Measurements from ENCODE around the gene KBTBD12. TPM values are rescaled to one million over a fixed set of nuclear protein-coding genes. Genes with fewer than 3 reads are reported as not detected.

Gene KBTBD12
- total RNA-seq, 1 donor from 2014 or later: 0.29 TPM

DNA sequence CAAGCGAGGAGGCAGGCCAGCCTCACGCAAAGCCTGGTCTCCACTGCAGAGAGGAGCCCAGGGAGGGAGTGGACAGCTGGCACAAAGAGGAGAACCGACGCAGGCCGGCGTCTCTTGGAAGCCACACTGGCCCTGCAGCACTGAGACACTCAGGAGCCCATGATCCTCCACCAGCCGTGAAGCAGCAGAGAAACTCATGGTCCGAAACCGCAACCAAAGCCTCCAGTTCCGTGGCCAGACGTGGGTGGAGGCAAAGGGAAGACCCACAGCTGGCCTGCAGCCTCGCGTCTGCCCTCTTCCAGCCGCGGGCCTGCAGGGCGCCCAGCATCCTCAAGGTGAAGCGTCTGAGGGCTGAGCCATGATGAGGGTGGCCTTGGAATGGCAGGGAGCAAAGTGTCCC, 75.0 kb downstream of the KBTBD12 start:
- H3K9me3 Mint-ChIP-seq (ENCODE audit: low read depth): no peaks in the 10 kb centered on the region
- no peak overlapping the region for H3K4me3 Mint-ChIP-seq (ENCODE audit: low read depth)
- no peaks in the 10 kb centered on the region for H3K36me3 Mint-ChIP-seq (ENCODE audit: insufficient read depth)
- DNase-seq (ENCODE audit: low spot score, unreplicated experiment): no peak
- H3K4me1 Mint-ChIP-seq (ENCODE audit: low read depth): no peaks in the 10 kb centered on the region
- H3K27ac Mint-ChIP-seq: no peak overlapping the region
- TF ChIP-seq, protein P1, sequence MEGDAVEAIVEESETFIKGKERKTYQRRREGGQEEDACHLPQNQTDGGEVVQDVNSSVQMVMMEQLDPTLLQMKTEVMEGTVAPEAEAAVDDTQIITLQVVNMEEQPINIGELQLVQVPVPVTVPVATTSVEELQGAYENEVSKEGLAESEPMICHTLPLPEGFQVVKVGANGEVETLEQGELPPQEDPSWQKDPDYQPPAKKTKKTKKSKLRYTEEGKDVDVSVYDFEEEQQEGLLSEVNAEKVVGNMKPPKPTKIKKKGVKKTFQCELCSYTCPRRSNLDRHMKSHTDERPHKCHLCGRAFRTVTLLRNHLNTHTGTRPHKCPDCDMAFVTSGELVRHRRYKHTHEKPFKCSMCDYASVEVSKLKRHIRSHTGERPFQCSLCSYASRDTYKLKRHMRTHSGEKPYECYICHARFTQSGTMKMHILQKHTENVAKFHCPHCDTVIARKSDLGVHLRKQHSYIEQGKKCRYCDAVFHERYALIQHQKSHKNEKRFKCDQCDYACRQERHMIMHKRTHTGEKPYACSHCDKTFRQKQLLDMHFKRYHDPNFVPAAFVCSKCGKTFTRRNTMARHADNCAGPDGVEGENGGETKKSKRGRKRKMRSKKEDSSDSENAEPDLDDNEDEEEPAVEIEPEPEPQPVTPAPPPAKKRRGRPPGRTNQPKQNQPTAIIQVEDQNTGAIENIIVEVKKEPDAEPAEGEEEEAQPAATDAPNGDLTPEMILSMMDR (IDR thresholded peaks at IDR 0.05; ENCODE audit: unreplicated experiment): no peak
- H3K27me3 Mint-ChIP-seq: peaks cover 6% of the 10 kb centered on the region

DNA sequence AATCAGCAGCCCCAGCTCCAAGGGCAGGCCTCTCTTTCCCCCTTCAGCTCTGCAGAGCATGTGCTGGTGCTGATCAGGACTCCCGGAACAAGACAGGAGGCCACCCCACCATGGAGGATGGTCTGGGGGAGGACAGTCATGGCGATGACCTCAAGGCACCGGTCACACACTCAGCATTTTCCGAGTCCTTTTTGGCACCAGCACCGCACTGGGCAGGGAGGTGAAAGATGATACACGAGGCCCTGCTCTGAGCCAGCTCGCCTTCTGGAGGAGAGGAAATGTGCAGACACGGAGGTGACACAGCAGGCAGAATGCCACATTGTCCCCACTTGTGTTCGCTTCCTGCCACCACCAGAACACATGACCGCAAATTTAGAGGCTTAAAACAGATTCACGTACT, 75.4 kb downstream of the KBTBD12 start:
- DNase-seq (ENCODE audit: low spot score, unreplicated experiment): no peak
- no peak overlapping the region for H3K27ac Mint-ChIP-seq
- no peaks in the 10 kb centered on the region for H3K4me1 Mint-ChIP-seq (ENCODE audit: low read depth)
- H3K9me3 Mint-ChIP-seq (ENCODE audit: low read depth): no peaks in the 10 kb centered on the region
- H3K27me3 Mint-ChIP-seq: peaks cover 6% of the 10 kb centered on the region
- TF ChIP-seq, protein P1 (IDR thresholded peaks at IDR 0.05; ENCODE audit: unreplicated experiment): no peak
- no peaks in the 10 kb centered on the region for H3K36me3 Mint-ChIP-seq (ENCODE audit: insufficient read depth)
- H3K4me3 Mint-ChIP-seq (ENCODE audit: low read depth): no peak overlapping the region

DNA sequence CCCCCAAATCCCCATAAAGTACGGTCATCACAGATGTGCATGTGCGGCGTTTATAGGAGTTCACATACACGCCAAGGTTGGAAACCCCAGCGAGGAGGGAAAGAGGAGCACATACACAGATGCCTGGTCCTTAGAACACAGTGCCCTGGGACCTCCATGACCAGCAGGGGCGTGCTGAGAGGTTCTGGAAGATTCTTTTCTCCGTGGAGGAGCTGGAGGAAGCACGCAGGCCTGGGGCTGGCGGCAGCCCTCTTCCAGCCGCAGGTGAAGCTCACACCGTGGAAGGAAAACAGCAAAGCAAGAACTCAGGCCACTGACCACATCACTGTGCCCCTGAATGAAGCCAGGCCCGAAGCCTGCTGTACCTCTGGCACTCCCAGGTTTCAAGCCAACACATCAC, 76.2 kb downstream of the KBTBD12 start:
- no peak for DNase-seq (ENCODE audit: low spot score, unreplicated experiment)
- no peak overlapping the region for H3K27ac Mint-ChIP-seq
- H3K27me3 Mint-ChIP-seq: peaks cover 3% of the 10 kb centered on the region
- no peak overlapping the region for H3K4me3 Mint-ChIP-seq (ENCODE audit: low read depth)
- H3K4me1 Mint-ChIP-seq (ENCODE audit: low read depth): no peaks in the 10 kb centered on the region
- H3K9me3 Mint-ChIP-seq (ENCODE audit: low read depth): no peaks in the 10 kb centered on the region
- no peaks in the 10 kb centered on the region for H3K36me3 Mint-ChIP-seq (ENCODE audit: insufficient read depth)
- TF ChIP-seq, protein P1 (IDR thresholded peaks at IDR 0.05; ENCODE audit: unreplicated experiment): no peak

DNA sequence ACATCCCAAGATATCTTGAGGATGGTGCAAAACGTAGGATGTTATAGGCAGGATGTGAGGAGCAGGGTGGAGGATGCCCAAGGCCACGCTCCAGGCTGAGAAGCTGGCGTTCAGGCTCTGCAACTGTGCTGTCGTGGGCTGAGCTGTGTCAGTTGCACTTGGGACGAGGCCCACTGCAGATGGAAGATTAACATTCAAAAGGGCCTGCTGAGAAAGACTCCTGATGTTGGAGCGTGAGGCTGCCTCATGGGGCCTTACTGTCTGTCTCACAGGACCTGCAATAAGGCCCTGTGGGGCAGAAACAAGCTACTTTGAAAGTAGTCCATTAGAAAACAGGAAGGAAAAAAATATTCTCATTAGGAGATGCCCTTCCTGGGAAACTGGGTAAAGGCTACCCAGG, 76.6 kb downstream of the KBTBD12 start:
- DNase-seq (ENCODE audit: low spot score, unreplicated experiment): no peak
- Mint-ChIP-seq H3K27ac (no peak overlapping the region), H3K4me1 (ENCODE audit: low read depth) (peaks cover under 1% of the 10 kb centered on the region), H3K36me3 (ENCODE audit: insufficient read depth) (no peaks in the 10 kb centered on the region), H3K27me3 (peaks cover 5% of the 10 kb centered on the region), H3K4me3 (ENCODE audit: low read depth) (no peak overlapping the region), H3K9me3 (ENCODE audit: low read depth) (no peaks in the 10 kb centered on the region)
- TF ChIP-seq, protein P1 (IDR thresholded peaks at IDR 0.05; ENCODE audit: unreplicated experiment): no peak

DNA sequence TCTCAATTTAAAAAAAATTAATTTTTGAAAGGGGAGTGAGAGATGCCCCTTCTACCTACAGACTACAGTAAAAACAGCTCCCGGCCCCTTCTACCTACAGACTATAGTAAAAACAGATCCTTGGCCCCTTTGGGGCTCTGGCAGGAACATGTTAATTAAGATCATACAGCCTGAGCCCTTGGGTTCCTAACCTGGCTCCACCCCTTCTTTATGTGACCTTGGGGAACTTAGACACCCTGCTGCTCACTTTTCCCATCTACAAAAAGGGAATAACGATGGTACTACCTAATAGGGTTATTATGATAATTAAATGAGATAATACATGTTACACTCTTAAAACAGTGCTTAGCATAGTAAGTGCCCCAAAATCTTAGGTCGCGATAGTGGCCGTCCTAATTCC, 77.1 kb downstream of the KBTBD12 start:
- TF ChIP-seq, protein P1 (IDR thresholded peaks at IDR 0.05; ENCODE audit: unreplicated experiment): no peak
- no peak overlapping the region for H3K4me3 Mint-ChIP-seq (ENCODE audit: low read depth)
- H3K9me3 Mint-ChIP-seq (ENCODE audit: low read depth): no peaks in the 10 kb centered on the region
- peaks cover 1% of the 10 kb centered on the region for H3K4me1 Mint-ChIP-seq (ENCODE audit: low read depth)
- no peaks in the 10 kb centered on the region for H3K36me3 Mint-ChIP-seq (ENCODE audit: insufficient read depth)
- peaks cover 4% of the 10 kb centered on the region for H3K27me3 Mint-ChIP-seq
- H3K27ac Mint-ChIP-seq: no peak overlapping the region
- no peak for DNase-seq (ENCODE audit: low spot score, unreplicated experiment)
